Measurements from ENCODE around the gene RAB27A. TPM values are rescaled to one million over a fixed set of nuclear protein-coding genes. Genes with fewer than 3 reads are reported as not detected.

The RAB27A gene
- total and polyA plus RNA-seq, 10 of the 15 experiments (the other 5 are each of a cell fraction or from before 2014, with no cell fraction given) = 13.3 to 139 (median 35.2) TPM

GRCh38 chr15:55235546-55236036 lies 54.0 kb downstream of the RAB27A start:
- H3K27me3 ChIP-seq (replicated peaks in 1 of 2; ENCODE audit: control insufficient read depth in 2 of 2, insufficient read depth in 2 of 2, low read length in 1 of 2) = no peaks in the 10 kb centered on the region
- H3K36me3 ChIP-seq (ENCODE audit: control insufficient read depth in 2 of 2, insufficient read depth in 2 of 2, low read length in 1 of 2) = no peaks in the 10 kb centered on the region
- H3K9ac ChIP-seq (ENCODE audit: control insufficient read depth, insufficient read depth, low read length) = no peak overlapping the region
- H4K20me1 ChIP-seq (ENCODE audit: control insufficient read depth, insufficient read depth) = no peaks in the 10 kb centered on the region
- no peaks in the 10 kb centered on the region for H3K79me2 ChIP-seq (ENCODE audit: control insufficient read depth, insufficient read depth, low read length)
- SMC1A ChIA-PET (ENCODE audit: uncharacterized antibody, unreplicated experiment) = interaction anchor here (1.1 kb wide), 1 partner anchor 11 kb away, joined by 3 read pairs; no protein-coding TSS in a partner anchor
- H3K4me1 ChIP-seq (ENCODE audit: control insufficient read depth, insufficient read depth, low read length) = no peaks in the 10 kb centered on the region
- intact Hi-C loops (cut with micrococcal nuclease; ENCODE audit: unreplicated experiment) (no loop called here), in situ Hi-C loops (cut with MboI) (no loop called here)
- H2AFZ ChIP-seq (ENCODE audit: control insufficient read depth, low read depth, low read length) = no peak overlapping the region
- 87% methylated on average over 2 of the region's 4 CpGs for WGBS (ENCODE audit: insufficient coverage, insufficient replicate concordance, low lambda C conversion rate, missing lambda C conversion rate)
- ATAC-seq (no peak), FAIRE-seq (no peak), DNase-seq (ENCODE audit: low read depth, low spot score) (no peak)
- RAD21 ChIA-PET (ENCODE audit: unreplicated experiment) = no interaction called here
- H3K27ac ChIP-seq (ENCODE audit: control insufficient read depth, insufficient read depth) = no peak overlapping the region
- no peak overlapping the region for H3K4me2 ChIP-seq (ENCODE audit: control insufficient read depth, insufficient read depth)
- no TSS peak for BruUV-seq (replicated peaks)
- no peaks in the 10 kb centered on the region for H3K9me3 ChIP-seq (replicated peaks; ENCODE audit: control insufficient read depth, insufficient read depth, low read length)
- no peak for TF ChIP-seq PRDM15 (CRISPR knock-in tag; IDR thresholded peaks at IDR 0.05)
- no peak for TF ChIP-seq HCFC1 (IDR thresholded peaks at IDR 0.05; ENCODE audit: low read length)
- TF ChIP-seq BHLHE40 (IDR thresholded peaks at IDR 0.05; ENCODE audit: borderline replicate concordance in 1 of 2, low read depth in 2 of 2, low read length in 1 of 2) = no peak
- TF ChIP-seq PBX3 (IDR thresholded peaks at IDR 0.05; ENCODE audit: insufficient replicate concordance, low read depth, low read length) = no peak
- no peak for TF ChIP-seq HDGF (IDR thresholded peaks at IDR 0.05)
- no peak for TF ChIP-seq BACH1 (IDR thresholded peaks at IDR 0.05; ENCODE audit: borderline replicate concordance)
- POLR2A ChIA-PET = no interaction called here
- no peak overlapping the region for H3K4me3 ChIP-seq
- CTCF ChIA-PET = no interaction called here
